HG02571 (cell line): ENCODE measurements around the gene BPIFB2.
"Not testable (repeated sequence)": the region's sequence is repeated elsewhere in the genome, so short reads cannot be mapped to it uniquely, and the experiment has no call there.

Experiments
- ATAC-seq: cut with Tn5 transposase; IDR thresholded peaks from one replicate; pipeline ENCODE4 v1.9.1; 2021; ENCODE audit warnings: mild to moderate bottlenecking, moderate library complexity; ENCODE audit not compliant: unreplicated experiment

Gene BPIFB2

GRCh38 chr20:33034901-33035492, 27.5 kb downstream of the BPIFB2 start:
- ATAC-seq: no peak

DNA sequence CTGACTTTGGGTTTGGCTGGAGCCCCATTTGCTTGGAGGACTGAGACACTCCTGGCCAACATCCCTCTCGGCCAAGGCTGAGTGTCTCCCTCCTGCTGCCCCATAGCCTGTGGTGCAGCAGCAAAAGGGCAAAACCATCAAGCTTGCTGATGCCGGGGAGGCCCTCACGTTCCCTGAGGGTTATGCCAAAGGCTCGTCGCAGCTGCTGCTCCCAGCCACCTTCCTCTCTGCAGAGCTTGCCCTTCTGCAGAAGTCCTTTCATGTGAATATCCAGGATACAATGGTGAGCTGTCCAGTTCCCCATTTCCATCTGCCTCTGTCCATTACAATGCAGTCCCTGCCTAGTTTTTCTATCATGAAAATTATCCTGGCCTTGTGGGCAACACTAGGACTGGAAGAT, 30.0 kb downstream of the BPIFB2 start:
- ATAC-seq: no peak

GRCh38 chr20:33038243-33038642, 30.7 kb downstream of the BPIFB2 start:
- no peak for ATAC-seq

DNA sequence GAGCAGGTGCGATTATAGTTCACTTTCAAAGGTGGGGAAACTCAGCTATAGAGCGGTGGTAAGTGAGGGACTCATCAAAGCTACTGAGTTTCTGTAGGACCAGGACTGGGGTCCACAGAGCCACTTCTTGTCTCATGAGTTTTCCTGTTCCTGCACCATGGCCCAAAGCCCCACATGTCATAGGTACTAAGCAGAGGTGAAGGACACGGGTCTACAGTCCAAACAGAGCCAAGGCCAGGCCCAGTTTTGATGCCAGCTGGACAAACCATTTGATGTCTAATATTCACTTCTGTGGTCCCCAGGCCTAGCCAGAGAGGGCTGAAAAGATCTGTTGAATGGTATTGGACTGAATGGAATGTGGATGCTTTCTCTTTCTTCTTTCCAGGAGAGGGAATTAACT, 34.9 kb downstream of the BPIFB2 start:
- no peak for ATAC-seq

DNA sequence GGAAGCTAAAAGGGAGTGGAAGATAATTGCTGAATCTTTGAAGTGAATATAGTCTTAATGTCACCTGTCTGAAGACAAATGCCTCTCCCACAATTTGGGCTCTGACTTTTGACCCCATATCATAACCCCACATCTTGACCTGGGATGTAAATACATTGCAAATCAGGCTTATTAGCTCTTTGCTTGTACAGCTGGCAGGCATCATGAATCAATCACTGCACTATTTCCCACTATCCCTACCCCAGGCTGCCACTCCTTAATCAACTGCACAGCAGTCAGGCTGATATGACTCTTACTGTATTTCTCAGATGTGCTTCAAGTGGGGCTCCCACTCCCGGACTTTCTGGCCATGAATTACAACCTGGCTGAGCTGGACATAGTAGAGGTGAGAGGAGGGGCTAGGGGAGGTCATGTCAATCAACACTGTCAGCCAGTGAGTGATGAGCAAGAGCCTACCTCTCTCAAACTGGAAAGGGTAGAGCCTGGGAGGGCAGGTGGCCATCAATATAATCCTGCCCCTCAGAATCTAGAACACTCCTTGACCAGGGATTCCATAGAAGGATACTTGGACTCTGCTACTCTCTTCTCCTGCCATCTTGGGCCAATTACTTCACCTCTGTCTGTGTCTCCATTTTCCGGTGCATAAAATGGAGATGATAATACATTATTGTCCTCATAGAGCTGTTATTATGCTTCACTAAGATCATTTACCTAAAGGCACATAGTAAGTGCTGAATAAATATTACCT, 35.7 kb downstream of the BPIFB2 start:
- no peak for ATAC-seq

- ATAC-seq: no peak
Measured at GRCh38 chr20:33043731-33044181, 36.3 kb downstream of the BPIFB2 start.

- not testable (repeated sequence) for ATAC-seq
Measured at GRCh38 chr20:33045129-33045721, 37.7 kb downstream of the BPIFB2 start.

- ATAC-seq: no peak
Measured at GRCh38 chr20:33046412-33046811, 38.9 kb downstream of the BPIFB2 start.

GRCh38 chr20:33051333-33051732, 43.8 kb downstream of the BPIFB2 start:
- ATAC-seq: no peak

DNA sequence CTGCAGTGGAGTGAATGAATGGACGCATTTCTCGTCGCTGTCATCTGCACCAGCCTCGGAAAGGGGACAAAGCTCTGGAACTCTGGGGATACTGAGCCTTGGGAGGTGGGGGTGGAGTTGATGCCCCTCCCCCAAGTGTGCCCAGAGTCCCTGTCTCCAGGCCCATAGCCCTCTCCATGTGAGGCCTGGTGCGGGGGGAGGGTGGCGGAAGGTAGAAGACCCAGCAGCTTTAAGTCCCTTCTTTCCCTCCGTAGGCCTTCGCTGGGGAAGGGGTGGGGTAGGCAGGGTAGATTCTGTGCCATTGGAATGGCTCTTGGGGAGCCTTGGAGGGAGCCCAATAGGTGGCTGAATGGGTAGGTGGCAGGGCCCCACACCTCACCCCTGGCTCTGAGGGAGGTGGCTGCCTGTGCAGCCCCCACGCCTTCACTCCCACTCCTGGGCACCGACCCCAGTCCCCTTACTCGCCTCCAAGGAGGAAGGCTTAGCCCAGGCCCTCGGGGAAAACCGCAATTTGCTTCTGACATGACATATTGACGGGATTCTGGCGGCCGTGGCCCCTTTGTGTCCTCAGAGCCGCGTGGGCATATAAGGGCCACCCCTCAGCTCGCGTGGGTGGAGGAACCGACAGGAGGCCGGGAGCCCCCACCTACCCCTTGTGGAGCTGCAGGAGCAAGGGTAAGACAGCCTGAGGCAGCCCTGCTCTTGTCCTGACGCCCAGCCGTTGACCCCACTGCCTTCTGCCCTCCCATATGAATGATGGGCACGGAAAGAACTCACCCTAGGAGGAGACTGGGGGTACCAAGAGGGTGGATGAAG, 46.0 kb downstream of the BPIFB2 start, which contains the start of gene BPIFB3:
TSS of gene BPIFB3 (plus strand) at position 613 of the 816 bp plus-strand sequence. CDS start 1,533 bp downstream, outside the sequence.
- no peak for ATAC-seq

DNA sequence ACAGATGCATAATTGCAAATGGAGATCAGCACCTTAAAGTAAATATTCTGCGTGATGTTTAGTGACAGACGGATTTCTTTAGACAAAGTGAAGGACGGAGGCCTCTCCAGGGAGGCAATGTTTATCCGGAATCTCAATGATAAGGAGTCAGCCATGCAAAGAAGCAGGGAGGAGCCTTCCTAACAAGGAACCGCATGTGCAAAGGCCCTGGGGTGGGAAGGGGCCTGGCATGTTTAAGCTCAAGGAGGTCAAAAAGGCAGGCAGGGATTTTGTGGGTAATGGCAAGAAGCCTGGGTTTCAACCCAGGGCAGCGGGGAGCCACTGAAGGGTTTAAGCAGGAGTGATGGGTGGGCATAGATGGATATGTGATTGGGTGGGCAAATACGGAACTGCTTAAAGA, 46.9 kb downstream of the BPIFB2 start:
- no peak for ATAC-seq

DNA sequence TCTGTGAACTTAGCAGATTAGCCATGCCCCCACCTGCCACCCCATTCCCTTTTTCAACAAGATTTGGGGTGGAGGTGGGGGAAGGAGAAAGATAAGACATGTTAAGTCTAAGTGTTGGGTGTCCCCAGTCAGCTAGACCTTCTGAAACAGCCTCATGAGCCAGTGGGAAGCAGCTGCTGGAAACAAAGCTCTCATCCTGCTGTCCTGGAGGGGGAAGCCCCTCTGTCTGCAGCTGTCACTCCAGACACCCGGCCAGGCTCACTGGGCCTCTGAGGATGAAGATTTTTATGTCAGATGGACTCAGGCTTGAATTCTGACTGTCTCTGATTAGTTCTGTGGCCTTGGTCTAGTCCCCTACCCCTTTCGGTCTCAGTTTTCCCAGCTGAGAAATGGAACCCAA, 47.3 kb downstream of the BPIFB2 start:
- ATAC-seq: no peak

- no peak for ATAC-seq
Measured at GRCh38 chr20:33059136-33059535, 51.6 kb downstream of the BPIFB2 start.

- no peak for ATAC-seq
Measured at GRCh38 chr20:33059741-33060390, 52.4 kb downstream of the BPIFB2 start.

DNA sequence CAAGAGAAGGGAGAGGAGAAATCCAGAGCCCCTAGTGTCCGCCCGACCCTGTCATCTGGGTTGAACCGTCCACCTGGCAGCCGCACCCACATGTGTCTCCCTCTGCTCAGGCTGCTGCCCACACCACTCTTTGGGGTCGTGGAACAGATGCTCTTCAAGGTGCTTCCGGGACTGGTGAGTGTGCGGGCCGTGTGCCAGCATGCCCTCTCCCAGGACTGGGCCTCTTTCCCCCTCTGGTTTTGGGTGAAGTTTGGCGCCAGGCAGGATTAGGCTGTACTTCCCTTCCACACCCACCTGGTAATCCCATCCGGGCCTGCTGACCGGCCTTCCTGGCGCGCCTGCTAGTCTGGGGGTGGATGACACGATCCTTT, 54.1 kb downstream of the BPIFB2 start:
- ATAC-seq: no peak

GRCh38 chr20:33062105-33062824, 54.8 kb downstream of the BPIFB2 start:
- ATAC-seq: no peak

DNA sequence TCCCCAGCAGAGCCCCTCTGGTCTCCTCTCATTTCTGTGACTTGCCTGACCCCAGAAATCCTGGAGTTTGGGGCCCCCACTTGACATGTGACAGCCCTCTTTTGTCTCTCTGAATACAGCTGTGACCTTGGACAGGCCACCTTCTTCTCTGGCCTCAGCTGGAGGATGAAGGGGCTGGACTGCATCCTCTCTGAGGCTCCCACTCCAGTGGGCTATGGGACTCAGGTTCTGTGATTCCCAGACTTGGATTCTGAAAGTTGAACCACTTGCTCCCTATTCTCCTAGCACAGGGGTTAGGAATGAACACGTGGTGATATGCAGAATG, 55.3 kb downstream of the BPIFB2 start:
- ATAC-seq: no peak

DNA sequence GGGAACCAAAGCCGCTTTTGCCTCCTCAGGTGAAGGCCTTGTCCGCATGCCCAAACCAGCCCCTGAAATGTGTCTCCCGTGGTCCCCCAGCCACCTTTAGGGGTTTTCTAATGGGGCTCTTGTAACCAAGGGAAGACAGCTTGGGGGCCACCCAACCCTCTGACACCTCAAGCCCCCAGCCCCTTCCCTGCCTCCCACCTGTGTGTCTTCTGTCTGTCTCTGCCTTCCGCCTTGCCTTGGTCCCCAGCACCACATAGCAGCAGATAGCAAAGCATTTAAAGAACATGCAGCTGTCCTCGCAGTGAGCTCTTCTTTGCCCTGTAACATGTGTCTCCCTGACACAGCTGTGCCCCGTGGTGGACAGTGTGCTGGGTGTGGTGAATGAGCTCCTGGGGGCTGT, 55.8 kb downstream of the BPIFB2 start:
- ATAC-seq: no peak

DNA sequence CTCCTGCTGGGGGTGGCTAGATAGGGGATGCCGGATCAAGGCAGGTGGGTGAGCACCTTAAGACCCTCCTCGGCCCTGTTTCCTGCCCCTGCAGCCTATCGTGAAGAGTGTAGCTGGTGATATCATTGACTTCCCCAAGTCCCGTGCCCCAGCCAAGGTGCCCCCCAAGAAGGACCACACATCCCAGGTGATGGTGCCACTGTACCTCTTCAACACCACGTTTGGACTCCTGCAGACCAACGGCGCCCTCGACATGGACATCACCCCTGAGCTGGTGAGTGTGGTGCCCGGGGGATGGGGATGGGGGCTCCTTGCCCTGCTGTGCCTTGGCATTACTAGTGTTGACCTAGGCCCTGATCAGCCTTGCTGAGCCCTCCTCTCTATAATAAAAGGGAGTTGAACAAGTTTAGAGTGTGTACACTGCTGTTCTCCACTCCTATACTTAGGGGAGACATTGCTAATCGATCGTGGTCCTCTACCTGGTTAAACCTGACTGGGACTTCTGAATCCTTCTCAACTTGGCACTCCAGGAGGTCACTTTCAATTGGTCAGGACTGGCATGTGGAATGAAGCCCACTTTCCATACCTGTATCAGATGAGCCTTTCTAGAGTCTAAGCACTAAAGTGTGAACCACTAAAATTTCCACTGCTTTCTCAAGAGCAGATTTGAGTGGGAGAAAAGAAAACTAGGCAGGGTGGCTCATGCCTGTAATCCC, 57.2 kb downstream of the BPIFB2 start:
- ATAC-seq: no peak

GRCh38 chr20:33065785-33066184, 58.3 kb downstream of the BPIFB2 start:
- ATAC-seq: no peak
